Astrocyte of the cerebellum (primary cell): ENCODE measurements around the gene CAPN7.

Experiments used
- DNase-seq: peaks from one replicate; pipeline ENCODE4 v3.0.0-alpha.2; 2011; ENCODE audit warnings: low read depth
- H3K4me3 ChIP-seq: 2 replicates; pipeline ENCODE4 v1.5.1; 2011; ENCODE audit warnings: mild to moderate bottlenecking, low read depth, low read length, moderate library complexity
- CTCF ChIP-seq: IDR thresholded peaks from 2 replicates; pipeline ENCODE4 v1.5.1; 2012; ENCODE audit warnings: low read length, low read depth, moderate library complexity, mild to moderate bottlenecking; ENCODE audit errors: missing control alignments
- in situ Hi-C: cut with HindIII; loops from 2 replicates; pipeline ENCODE4 v1.10.0; 2017; ENCODE audit warnings: low sequenced_read_pairs

Gene CAPN7

GRCh38 chr3:15198686-15199085 is 7.4 kb upstream of the CAPN7 start:
- in situ Hi-C loops, result no loop called here
- DNase-seq, result no peak
- H3K4me3 ChIP-seq, result no peak overlapping the region
- no peak for TF ChIP-seq CTCF

GRCh38 chr3:15199493-15200105 is 6.4 kb upstream of the CAPN7 start:
- no peak for DNase-seq
- TF ChIP-seq CTCF, result no peak
- H3K4me3 ChIP-seq, result no peak overlapping the region
- in situ Hi-C loops, result loop anchor here (5.0 to 25.0 kb wide), 2 partner anchors 58 to 262 kb away; partner anchors contain the start of gene NR2C2

GRCh38 chr3:15204005-15204404 is 2.0 kb upstream of the CAPN7 start:
- H3K4me3 ChIP-seq, result no peak overlapping the region
- in situ Hi-C loops, result loop anchor here (5.0 to 25.0 kb wide), 2 partner anchors 53 to 267 kb away; partner anchors contain the start of gene NR2C2
- no peak for DNase-seq
- TF ChIP-seq CTCF, result no peak

- TF ChIP-seq CTCF, result no peak
- in situ Hi-C loops, result loop anchor here (25.0 kb wide), 1 partner anchor 268 kb away; the partner anchor contains the start of gene NR2C2
- H3K4me3 ChIP-seq, result peak overlapping the region; percentile 88
- no peak for DNase-seq
These were observed 538 bp upstream of the CAPN7 start for GRCh38 chr3:15205482-15205933.

GRCh38 chr3:15206662-15207576 is 873 bp downstream of the CAPN7 start:
- peak overlapping the region; percentile 88 for H3K4me3 ChIP-seq
- no peak for TF ChIP-seq CTCF
- no peak for DNase-seq
- in situ Hi-C loops, result loop anchor here (25.0 kb wide), 1 partner anchor 270 kb away; the partner anchor contains the start of gene NR2C2

- peak overlapping the region; percentile 88 for H3K4me3 ChIP-seq
- in situ Hi-C loops, result loop anchor here (25.0 kb wide), 1 partner anchor 271 kb away; the partner anchor contains the start of gene NR2C2
- TF ChIP-seq CTCF, result no peak
- DNase-seq, result no peak
These were observed 1.9 kb downstream of the CAPN7 start for GRCh38 chr3:15207836-15208504.
